ENCODE results near the gene KAZN.

DNA sequence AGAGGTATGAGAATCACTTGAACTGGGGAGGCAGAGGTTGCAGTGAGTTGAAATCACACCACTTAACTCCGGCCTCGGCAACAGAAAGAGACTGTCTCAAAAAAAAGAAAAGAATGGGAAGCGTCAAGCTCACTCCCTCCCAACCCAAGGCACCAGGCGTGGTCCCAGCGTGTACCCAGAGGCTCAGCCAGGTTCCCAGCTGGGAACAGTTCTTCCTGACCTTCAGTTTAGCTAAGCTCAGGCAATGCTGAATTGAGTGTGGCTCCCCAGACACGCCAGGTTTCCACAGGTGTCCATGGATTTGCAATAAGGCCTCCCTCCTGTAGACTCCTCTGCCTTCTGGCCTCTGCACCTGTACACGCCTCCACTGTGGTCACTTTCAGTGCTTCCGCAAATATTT, 414.3 kb downstream of the KAZN start:
- TF ChIP-seq, protein P1, sequence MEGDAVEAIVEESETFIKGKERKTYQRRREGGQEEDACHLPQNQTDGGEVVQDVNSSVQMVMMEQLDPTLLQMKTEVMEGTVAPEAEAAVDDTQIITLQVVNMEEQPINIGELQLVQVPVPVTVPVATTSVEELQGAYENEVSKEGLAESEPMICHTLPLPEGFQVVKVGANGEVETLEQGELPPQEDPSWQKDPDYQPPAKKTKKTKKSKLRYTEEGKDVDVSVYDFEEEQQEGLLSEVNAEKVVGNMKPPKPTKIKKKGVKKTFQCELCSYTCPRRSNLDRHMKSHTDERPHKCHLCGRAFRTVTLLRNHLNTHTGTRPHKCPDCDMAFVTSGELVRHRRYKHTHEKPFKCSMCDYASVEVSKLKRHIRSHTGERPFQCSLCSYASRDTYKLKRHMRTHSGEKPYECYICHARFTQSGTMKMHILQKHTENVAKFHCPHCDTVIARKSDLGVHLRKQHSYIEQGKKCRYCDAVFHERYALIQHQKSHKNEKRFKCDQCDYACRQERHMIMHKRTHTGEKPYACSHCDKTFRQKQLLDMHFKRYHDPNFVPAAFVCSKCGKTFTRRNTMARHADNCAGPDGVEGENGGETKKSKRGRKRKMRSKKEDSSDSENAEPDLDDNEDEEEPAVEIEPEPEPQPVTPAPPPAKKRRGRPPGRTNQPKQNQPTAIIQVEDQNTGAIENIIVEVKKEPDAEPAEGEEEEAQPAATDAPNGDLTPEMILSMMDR (IDR thresholded peaks at IDR 0.05): no peak
- no peak for TF ChIP-seq POLR2A (IDR thresholded peaks at IDR 0.05)
- TF ChIP-seq POLR2AphosphoS5 (IDR thresholded peaks at IDR 0.05): no peak
